Measurements from ENCODE around the gene UGT1A7. TPM values are rescaled to one million over a fixed set of nuclear protein-coding genes. Genes with fewer than 3 reads are reported as not detected.
"Not testable (repeated sequence)": the region's sequence is repeated elsewhere in the genome, so short reads cannot be mapped to it uniquely, and the experiment has no call there.

UGT1A7 gene
- total and polyA plus RNA-seq, 4 donors = 0.45 TPM; not detected in 3

- no peak for TF ChIP-seq CTCF (IDR thresholded peaks at IDR 0.05; ENCODE audit: control extremely low read depth, extremely low read depth)
Observed at GRCh38 chr2:233728723-233729301, 47.1 kb downstream of the UGT1A7 start, which contains the start of gene UGT1A3. Gene UGT1A3 (plus strand): TSS chr2:233729042. CDS start chr2:233729127, 85 bp downstream.

GRCh38 chr2:233736868-233737653 lies 55.4 kb downstream of the UGT1A7 start:
- H3K4me3 ChIP-seq; H3K27ac ChIP-seq (ENCODE audit: low read depth in 1 of 2, low read length in 1 of 2); H3K4me1 ChIP-seq (ENCODE audit: control insufficient read depth in 5 of 5, insufficient read depth in 5 of 5, low read length in 5 of 5); H3K9me3 ChIP-seq (ENCODE audit: control insufficient read depth in 4 of 4, insufficient read depth in 3 of 4, low read length in 3 of 4); H3K27me3 ChIP-seq (ENCODE audit: control insufficient read depth in 3 of 3, insufficient read depth in 3 of 3, low read length in 2 of 3); ATAC-seq (ENCODE audit: insufficient read depth, low FRiP score); H3K9ac ChIP-seq (ENCODE audit: insufficient read depth in 1 of 2, low read length in 2 of 2); H3K36me3 ChIP-seq (ENCODE audit: control insufficient read depth in 4 of 4, insufficient read depth in 4 of 4, low read length in 4 of 4); DNase-seq: not testable (repeated sequence)
- 83 to 89% methylated on average over 14 of the region's 14 CpGs for WGBS, 2 donors

More at GRCh38 chr2:233728723-233729301, 47.1 kb downstream of the UGT1A7 start, which contains the start of gene UGT1A3:
- H3K9me3 ChIP-seq (ENCODE audit: control insufficient read depth in 4 of 4, insufficient read depth in 3 of 4, low read length in 3 of 4) = peaks cover 0 to 4% (median 0%) of the 10 kb centered on the region in 4 donors
- no peak for DNase-seq
- no peak within 1 kb of the TSS for H3K9ac ChIP-seq (ENCODE audit: insufficient read depth in 1 of 2, low read length in 2 of 2)
- H3K4me3 ChIP-seq = no peak within 1 kb of the TSS
- H3K4me1 ChIP-seq (ENCODE audit: control insufficient read depth in 5 of 5, insufficient read depth in 5 of 5, low read length in 5 of 5) = no peaks in the 10 kb centered on the region
- no peak within 1 kb of the TSS for H3K27ac ChIP-seq (ENCODE audit: low read depth in 1 of 2, low read length in 1 of 2)
- 77 to 92% methylated on average over 8 of the region's 8 CpGs for WGBS, 2 donors
- H3K36me3 ChIP-seq (ENCODE audit: control insufficient read depth in 4 of 4, insufficient read depth in 4 of 4, low read length in 4 of 4) = no peaks in the 10 kb centered on the region
- no peak for ATAC-seq (ENCODE audit: insufficient read depth, low FRiP score)
- no peaks in the 10 kb centered on the region for H3K27me3 ChIP-seq (ENCODE audit: control insufficient read depth in 3 of 3, insufficient read depth in 3 of 3, low read length in 2 of 3)

DNA sequence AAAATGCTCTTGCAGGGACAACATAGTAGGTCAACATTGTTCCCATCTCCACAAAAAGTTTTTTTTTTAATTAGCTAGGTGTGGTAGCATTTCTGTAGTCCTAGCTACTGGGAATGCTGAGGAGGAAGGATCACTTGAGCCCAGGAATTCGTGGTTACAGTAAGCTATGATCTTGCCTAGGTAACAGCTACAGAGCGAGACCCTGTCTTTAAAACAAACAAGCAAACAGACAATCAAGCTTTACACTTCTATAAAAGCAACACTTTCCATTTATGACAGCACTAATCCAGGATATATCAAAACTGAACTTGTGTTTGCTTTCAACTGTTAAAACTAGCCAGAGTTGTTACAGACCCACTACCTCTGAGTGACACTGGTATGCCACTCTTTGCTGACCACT lies 59.2 kb downstream of the UGT1A7 start:
- Histone ChIP-seq H3K27me3 (ENCODE audit: control insufficient read depth in 3 of 3, insufficient read depth in 3 of 3, low read length in 2 of 3) (no peaks in the 10 kb centered on the region), H3K4me3 (no peak overlapping the region), H3K27ac (ENCODE audit: low read depth in 1 of 2, low read length in 1 of 2) (no peak overlapping the region), H3K36me3 (ENCODE audit: control insufficient read depth in 4 of 4, insufficient read depth in 4 of 4, low read length in 4 of 4) (no peaks in the 10 kb centered on the region), H3K9me3 (ENCODE audit: control insufficient read depth in 4 of 4, insufficient read depth in 3 of 4, low read length in 3 of 4) (peaks cover 0 to 3% (median 0%) of the 10 kb centered on the region in 4 donors), H3K4me1 (ENCODE audit: control insufficient read depth in 5 of 5, insufficient read depth in 5 of 5, low read length in 5 of 5) (no peaks in the 10 kb centered on the region), H3K9ac (ENCODE audit: insufficient read depth in 1 of 2, low read length in 2 of 2) (no peak overlapping the region)
- ATAC-seq (ENCODE audit: insufficient read depth, low FRiP score) (no peak), DNase-seq (no peak)
- 65 to 73% methylated on average over 2 of the region's 2 CpGs for WGBS, 2 donors
- TF ChIP-seq CTCF (IDR thresholded peaks at IDR 0.05; ENCODE audit: control extremely low read depth, extremely low read depth) = no peak

- ATAC-seq (ENCODE audit: insufficient read depth, low FRiP score) = no peak
- Histone ChIP-seq H3K36me3 (ENCODE audit: control insufficient read depth in 4 of 4, insufficient read depth in 4 of 4, low read length in 4 of 4) (no peaks in the 10 kb centered on the region), H3K27me3 (ENCODE audit: control insufficient read depth in 3 of 3, insufficient read depth in 3 of 3, low read length in 2 of 3) (no peaks in the 10 kb centered on the region), H3K27ac (ENCODE audit: low read depth in 1 of 2, low read length in 1 of 2) (no peak overlapping the region), H3K4me3 (no peak overlapping the region), H3K4me1 (ENCODE audit: control insufficient read depth in 5 of 5, insufficient read depth in 5 of 5, low read length in 5 of 5) (no peaks in the 10 kb centered on the region), H3K9ac (ENCODE audit: insufficient read depth in 1 of 2, low read length in 2 of 2) (no peak overlapping the region), H3K9me3 (ENCODE audit: control insufficient read depth in 4 of 4, insufficient read depth in 3 of 4, low read length in 3 of 4) (peaks cover 0 to 5% (median 0%) of the 10 kb centered on the region in 4 donors)
- WGBS, 2 donors = 94% methylated on average over 44 to 46 of the region's 46 CpGs
- no peak for DNase-seq
- TF ChIP-seq CTCF (IDR thresholded peaks at IDR 0.05; ENCODE audit: control extremely low read depth, extremely low read depth) = no peak
Observed at GRCh38 chr2:233743464-233744259, 62.0 kb downstream of the UGT1A7 start.

Data from lung (tissue), 12 donors.